Ovary (tissue), 10 donors: Measurements from ENCODE around the gene MEP1A. TPM values are rescaled to one million over a fixed set of nuclear protein-coding genes. Genes with fewer than 3 reads are reported as not detected.
"Not testable (repeated sequence)": the region's sequence is repeated elsewhere in the genome, so short reads cannot be mapped to it uniquely, and the experiment has no call there.

Experiments
- DNase-seq, 5 donors: peaks; one replicate each; pipeline ENCODE4 v3.0.0-alpha.2; 2019 to 2020
- H3K27ac ChIP-seq, 2 donors: fragments of 200-600 bp; one replicate each; pipeline versions ENCODE4 v1.5.1 to v1.8.0; 2019 to 2022
- H3K27me3 ChIP-seq: fragments of 200-600 bp; one replicate; pipeline ENCODE4 v1.8.0; 2022
- H3K36me3 ChIP-seq: fragments of 200-600 bp; sonication (generic); one replicate; pipeline ENCODE4 v1.5.1; 2019
- H3K4me1 ChIP-seq: one replicate; pipeline ENCODE4 v1.8.1; 2013; ENCODE audit warnings: mild to moderate bottlenecking, moderate library complexity; ENCODE audit not compliant: insufficient read depth
- H3K4me3 ChIP-seq: fragments of 200-600 bp; sonication (generic); one replicate; pipeline ENCODE4 v1.5.1; 2017
- H3K9me3 ChIP-seq, 2 donors: fragments of 200-600 bp in 1 of 2; sonication (generic) in 1 of 2; one replicate each; pipeline versions ENCODE4 v1.5.1 to v1.8.1; 2013 to 2019; ENCODE audit warnings: mild to moderate bottlenecking in 1 of 2, moderate library complexity in 1 of 2
- CTCF ChIP-seq, 3 donors: fragments of 450-650 bp in 2 of 3; fragments of 200-600 bp in 1 of 3; IDR thresholded peaks; one replicate each; pipeline versions ENCODE4 v1.5.1 to v1.8.0; 2016 to 2022; ENCODE audit warnings: antibody characterized with exemption in 3 of 3, mild to moderate bottlenecking in 1 of 3
- EP300 ChIP-seq: sonication (generic); formaldehyde crosslinking; IDR thresholded peaks from one replicate; pipeline ENCODE4 v1.6.1; 2017; ENCODE audit warnings: antibody characterized with exemption
- POLR2A ChIP-seq: fragments of 450-650 bp; IDR thresholded peaks from one replicate; pipeline ENCODE4 v1.6.1; 2017; ENCODE audit warnings: antibody characterized with exemption, mild to moderate bottlenecking, moderate library complexity
- WGBS, 3 donors: extraction: QIAGEN DNeasy Blood & Tissue Kit in 1 of 3; methylation state at CpG; one replicate each; pipeline versions ENCODE4 v1.1.5 to v1.1.7; 2013 to 2017; 5-methylcytosine and 5-hydroxymethylcytosine counted together
- intact Hi-C, 4 donors: fragments of 100-400 bp; cut with DNase I; formaldehyde crosslinking; loops; one replicate each; pipeline versions ENCODE4 v1.11.0 to v1.15.1; 2022 to 2023
- long read RNA-seq, 3 donors: library from polyadenylated mRNA in 2 of 3; unstranded in 2 of 3; transcript quantifications; one replicate each; pipeline ENCODE4 v2.0.0 and lab custom pipeline, GENCODE V29; 2021 to 2026
- polyA plus RNA-seq, 2 donors: library from polyadenylated mRNA; stranded (reverse); fragments of 200-250 nt in 1 of 2; fragments of 350-450 nt in 1 of 2; fragmentation: Illumina TruSeq in 1 of 2; extraction: RNeasy Lipid Tissue Mini Kit (QIAGEN cat#74804) in 1 of 2; gene quantifications; one replicate each; pipeline ENCODE4 v1.2.3, GENCODE V29; 2013 to 2014
- total RNA-seq, 7 donors: library from RNA; depleted of rRNA in 2 of 7; stranded (reverse); fragments of >200 nt in 2 of 7; fragmentation: NEBNext Ultra II Directional in 3 of 7; extraction: Animal tissue kit (Norgen Biotek cat#: 25700) in 3 of 7; gene quantifications; one replicate each; pipeline versions ENCODE4 v1.1.0 to v1.2.4, GENCODE V29; 2016 to 2023
- donor health status: DM: no; HTN: no; CAD: no; lungs with moderate emphysema.
- donor health status: DM: no; HTN: no; CAD: no.
- donor health status: Bipolar disorder and iron deficiency.
- donor health status: DM: yes; HTN: yes; CAD: no.
- donor health status: DM: no; HTN: no; CAD: no.
- donor health status: DM: yes; HTN: yes; CAD: no.

The MEP1A gene, protein sequence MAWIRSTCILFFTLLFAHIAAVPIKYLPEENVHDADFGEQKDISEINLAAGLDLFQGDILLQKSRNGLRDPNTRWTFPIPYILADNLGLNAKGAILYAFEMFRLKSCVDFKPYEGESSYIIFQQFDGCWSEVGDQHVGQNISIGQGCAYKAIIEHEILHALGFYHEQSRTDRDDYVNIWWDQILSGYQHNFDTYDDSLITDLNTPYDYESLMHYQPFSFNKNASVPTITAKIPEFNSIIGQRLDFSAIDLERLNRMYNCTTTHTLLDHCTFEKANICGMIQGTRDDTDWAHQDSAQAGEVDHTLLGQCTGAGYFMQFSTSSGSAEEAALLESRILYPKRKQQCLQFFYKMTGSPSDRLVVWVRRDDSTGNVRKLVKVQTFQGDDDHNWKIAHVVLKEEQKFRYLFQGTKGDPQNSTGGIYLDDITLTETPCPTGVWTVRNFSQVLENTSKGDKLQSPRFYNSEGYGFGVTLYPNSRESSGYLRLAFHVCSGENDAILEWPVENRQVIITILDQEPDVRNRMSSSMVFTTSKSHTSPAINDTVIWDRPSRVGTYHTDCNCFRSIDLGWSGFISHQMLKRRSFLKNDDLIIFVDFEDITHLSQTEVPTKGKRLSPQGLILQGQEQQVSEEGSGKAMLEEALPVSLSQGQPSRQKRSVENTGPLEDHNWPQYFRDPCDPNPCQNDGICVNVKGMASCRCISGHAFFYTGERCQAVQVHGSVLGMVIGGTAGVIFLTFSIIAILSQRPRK
- total RNA-seq: 1 to 10 TPM in 1 of 7 donors, under 1 TPM in 1, not detected in 5; 0.80 to 3.0 TPM
- under 1 TPM in 1 of 2 donors, not detected in 1; 0.13 TPM for polyA plus RNA-seq
- long read RNA-seq, donor 1: 0 reads
- long read RNA-seq, donor 2: 0 reads
- long read RNA-seq, donor 3: 0 reads

- H3K36me3 ChIP-seq: no peaks in the 10 kb centered on the region
- H3K4me1 ChIP-seq: no peaks in the 10 kb centered on the region
- WGBS, 3 donors: 84 to 87% (median 86%) methylated on average over 8 of the region's 8 CpGs
- no peaks in the 10 kb centered on the region for H3K9me3 ChIP-seq
- H3K27ac ChIP-seq: no peak within 1 kb of the TSS
- intact Hi-C loops: no loop called here
- TF ChIP-seq CTCF (IDR thresholded peaks at IDR 0.05) (no peak), POLR2A (no peak), EP300 (no peak)
- H3K27me3 ChIP-seq: no peaks in the 10 kb centered on the region
- no peak for DNase-seq
- no peak within 1 kb of the TSS for H3K4me3 ChIP-seq
Observed at GRCh38 chr6:46793138-46793537, at the start of gene MEP1A. TSS of gene MEP1A (plus strand) at chr6:46793389. CDS start at chr6:46793399, 10 bp downstream.

- TF ChIP-seq POLR2A: no peak
- TF ChIP-seq CTCF (IDR thresholded peaks at IDR 0.05): no peak
- TF ChIP-seq EP300: no peak
- Histone ChIP-seq H3K27ac (no peak overlapping the region), H3K36me3 (no peaks in the 10 kb centered on the region), H3K9me3 (no peaks in the 10 kb centered on the region), H3K4me3 (no peak overlapping the region), H3K4me1 (no peaks in the 10 kb centered on the region), H3K27me3 (no peaks in the 10 kb centered on the region)
- 85 to 98% (median 89%) methylated on average over 1 of the region's 1 CpG for WGBS, 3 donors
- intact Hi-C loops: no loop called here
- no peak for DNase-seq
Observed at GRCh38 chr6:46743425-46744158, 49.6 kb upstream of the MEP1A start.

DNA sequence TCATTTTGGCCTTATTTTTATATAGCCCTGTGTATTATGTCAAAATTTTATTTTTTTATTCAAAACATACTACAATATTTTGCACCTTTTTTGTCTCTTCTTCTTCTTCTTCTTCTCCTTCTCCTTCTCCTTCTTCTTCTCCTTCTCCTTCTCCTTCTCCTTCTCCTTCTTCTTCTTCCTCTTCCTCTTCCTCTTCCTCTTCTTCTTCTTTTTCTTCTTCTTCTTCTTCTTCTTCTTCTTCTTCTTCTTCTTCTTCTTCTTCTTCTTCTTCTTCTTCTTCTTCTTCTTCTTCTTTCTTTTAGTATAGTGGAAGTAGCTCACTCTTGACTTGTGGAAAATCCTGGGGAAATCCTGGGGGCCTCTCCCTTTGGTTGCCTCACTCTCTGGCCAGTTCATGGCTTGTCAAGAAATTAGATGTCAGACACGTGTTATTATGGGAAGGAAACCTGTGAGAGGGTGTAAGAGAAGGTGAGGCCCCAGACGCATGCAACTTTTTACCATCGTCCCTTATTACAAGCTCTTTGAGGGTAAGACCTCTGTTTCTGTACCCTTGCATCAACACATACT, 48.9 kb upstream of the MEP1A start:
- H3K27ac ChIP-seq, H3K4me3 ChIP-seq, H3K27me3 ChIP-seq, intact Hi-C loops, H3K36me3 ChIP-seq, DNase-seq, H3K9me3 ChIP-seq, H3K4me1 ChIP-seq: not testable (repeated sequence)
- WGBS, 3 donors: 87 to 88% (median 88%) methylated on average over 3 of the region's 3 CpGs

- Histone ChIP-seq H3K4me3 (no peak overlapping the region), H3K36me3 (no peaks in the 10 kb centered on the region), H3K4me1 (no peaks in the 10 kb centered on the region), H3K27me3 (no peaks in the 10 kb centered on the region), H3K9me3 (no peaks in the 10 kb centered on the region), H3K27ac (no peak overlapping the region)
- intact Hi-C loops: no loop called here
- no peak for DNase-seq
- TF ChIP-seq CTCF (IDR thresholded peaks at IDR 0.05) (no peak), EP300 (no peak), POLR2A (no peak)
- WGBS, 3 donors: 81 to 84% (median 82%) methylated on average over 2 of the region's 2 CpGs
Observed at GRCh38 chr6:46745973-46746372, 47.2 kb upstream of the MEP1A start.
